Epithelial cell of proximal tubule (primary cell): ENCODE results near the gene MSI1. TPM values are rescaled to one million over a fixed set of nuclear protein-coding genes. Genes with fewer than 3 reads are reported as not detected.

Experiments
- DNase-seq: peaks from one replicate; pipeline ENCODE4 v3.0.0-alpha.2; 2011; ENCODE audit warnings: low read depth
- H3K4me3 ChIP-seq: 2 replicates; pipeline ENCODE4 v1.5.1; 2011; ENCODE audit warnings: low read depth, mild to moderate bottlenecking, low read length
- CTCF ChIP-seq: conservative IDR thresholded peaks from 2 replicates; pipeline ENCODE4 v1.5.1; 2012; ENCODE audit warnings: low read depth, mild to moderate bottlenecking, low read length
- total RNA-seq: library from RNA; depleted of rRNA; stranded (reverse); fragments of >200 nt; gene quantifications from 2 replicates; pipeline ENCODE4 v1.2.3, GENCODE V29; 2015

Gene MSI1
- total RNA-seq, 1 donor from 2014 or later: 25.8 TPM

- no peak for DNase-seq
- no peak for TF ChIP-seq CTCF
- no peak overlapping the region for H3K4me3 ChIP-seq
These were observed 5.6 kb downstream of the MSI1 start for GRCh38 chr12:120363274-120363855.

GRCh38 chr12:120362516-120363273 lies 6.3 kb downstream of the MSI1 start:
- no peak for TF ChIP-seq CTCF
- no peak overlapping the region for H3K4me3 ChIP-seq
- DNase-seq: no peak

GRCh38 chr12:120361506-120362208 lies 7.3 kb downstream of the MSI1 start:
- H3K4me3 ChIP-seq: peak overlapping the region; percentile 30
- DNase-seq: no peak

GRCh38 chr12:120359128-120359527 lies 9.8 kb downstream of the MSI1 start:
- no peak overlapping the region for H3K4me3 ChIP-seq
- no peak for DNase-seq
- TF ChIP-seq CTCF: no peak

More at GRCh38 chr12:120361506-120362208, 7.3 kb downstream of the MSI1 start:
- TF ChIP-seq CTCF: no peak

- no peak for TF ChIP-seq CTCF
- no peak overlapping the region for H3K4me3 ChIP-seq
- no peak for DNase-seq
These were observed 10.4 kb downstream of the MSI1 start for GRCh38 chr12:120358412-120359100.

GRCh38 chr12:120357104-120357503 lies 11.9 kb downstream of the MSI1 start:
- TF ChIP-seq CTCF: no peak
- DNase-seq: no peak
- H3K4me3 ChIP-seq: no peak overlapping the region
